SH-SY5Y (cell line): ENCODE data around the gene LRCH4.

ENCODE experiments used
- GATA2 ChIP-seq: IDR thresholded peaks from 2 replicates; pipeline ENCODE4 v1.6.1; 2011; ENCODE audit warnings: mild to moderate bottlenecking, low read depth, low read length
- GATA3 ChIP-seq: IDR thresholded peaks from 2 replicates; pipeline ENCODE4 v1.6.1; 2011; ENCODE audit warnings: low read depth, mild to moderate bottlenecking, low read length, moderate library complexity

- TF ChIP-seq GATA2 = no peak
- TF ChIP-seq GATA3 = no peak
These were observed 3.8 kb downstream of the LRCH4 start for GRCh38 chr7:100582041-100582579.
